HG03575 (cell line): ENCODE measurements around the gene USP10.

ENCODE experiments used
- ATAC-seq: cut with Tn5 transposase; IDR thresholded peaks from one replicate; pipeline ENCODE4 v1.9.1; 2021; ENCODE audit not compliant: unreplicated experiment, insufficient number of reproducible peaks, low FRiP score; ENCODE audit errors: extremely low read depth

Gene USP10, protein sequence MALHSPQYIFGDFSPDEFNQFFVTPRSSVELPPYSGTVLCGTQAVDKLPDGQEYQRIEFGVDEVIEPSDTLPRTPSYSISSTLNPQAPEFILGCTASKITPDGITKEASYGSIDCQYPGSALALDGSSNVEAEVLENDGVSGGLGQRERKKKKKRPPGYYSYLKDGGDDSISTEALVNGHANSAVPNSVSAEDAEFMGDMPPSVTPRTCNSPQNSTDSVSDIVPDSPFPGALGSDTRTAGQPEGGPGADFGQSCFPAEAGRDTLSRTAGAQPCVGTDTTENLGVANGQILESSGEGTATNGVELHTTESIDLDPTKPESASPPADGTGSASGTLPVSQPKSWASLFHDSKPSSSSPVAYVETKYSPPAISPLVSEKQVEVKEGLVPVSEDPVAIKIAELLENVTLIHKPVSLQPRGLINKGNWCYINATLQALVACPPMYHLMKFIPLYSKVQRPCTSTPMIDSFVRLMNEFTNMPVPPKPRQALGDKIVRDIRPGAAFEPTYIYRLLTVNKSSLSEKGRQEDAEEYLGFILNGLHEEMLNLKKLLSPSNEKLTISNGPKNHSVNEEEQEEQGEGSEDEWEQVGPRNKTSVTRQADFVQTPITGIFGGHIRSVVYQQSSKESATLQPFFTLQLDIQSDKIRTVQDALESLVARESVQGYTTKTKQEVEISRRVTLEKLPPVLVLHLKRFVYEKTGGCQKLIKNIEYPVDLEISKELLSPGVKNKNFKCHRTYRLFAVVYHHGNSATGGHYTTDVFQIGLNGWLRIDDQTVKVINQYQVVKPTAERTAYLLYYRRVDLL

GRCh38 chr16:84699712-84700445 lies at the start of gene USP10:
Gene USP10 (plus strand): TSS chr16:84700000. CDS start chr16:84700091, 91 bp downstream.
- ATAC-seq = no peak

DNA sequence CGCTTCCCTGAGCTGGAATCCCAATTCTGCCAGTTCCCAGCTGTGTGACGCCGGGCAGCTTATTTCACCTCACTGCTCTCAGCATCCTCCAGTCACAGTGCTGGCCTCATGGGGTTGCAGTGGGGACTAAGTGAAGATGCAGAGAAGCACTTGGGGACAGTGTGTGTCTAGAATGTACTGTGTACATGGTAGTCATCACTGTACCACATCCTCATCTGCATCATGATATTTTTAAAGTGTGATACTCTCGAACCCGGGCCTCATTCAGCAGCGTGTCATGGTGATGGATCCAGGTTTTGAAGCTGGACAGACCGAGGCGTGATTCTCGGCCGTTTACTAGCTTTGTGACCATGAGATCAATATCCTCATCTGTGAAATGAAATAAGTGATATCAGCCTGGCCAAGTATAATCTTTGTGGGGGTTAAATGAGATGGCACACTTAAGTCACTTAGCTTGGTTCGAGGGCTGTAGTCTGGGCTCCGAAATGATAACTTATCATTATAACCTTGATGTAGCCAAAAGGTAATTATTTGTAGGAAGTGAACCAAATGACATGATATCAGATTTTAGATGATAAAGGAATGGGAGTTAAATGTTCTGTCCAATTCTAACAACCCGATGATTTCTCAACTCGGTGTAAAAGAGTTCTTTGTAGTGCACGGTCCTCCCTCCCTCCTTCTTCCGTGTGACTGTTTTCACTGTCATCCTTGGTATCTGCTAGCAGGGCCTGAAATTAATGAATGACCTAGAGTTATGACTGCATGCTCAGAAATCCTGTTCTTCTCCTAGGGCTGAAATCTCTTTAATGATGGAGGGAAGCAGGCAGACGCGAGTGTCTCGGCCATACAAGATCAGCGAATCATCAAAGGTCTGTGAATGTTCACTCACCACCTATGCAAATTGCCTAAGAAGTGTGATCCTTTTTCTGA lies 49.5 kb upstream of the USP10 start:
- ATAC-seq = no peak

DNA sequence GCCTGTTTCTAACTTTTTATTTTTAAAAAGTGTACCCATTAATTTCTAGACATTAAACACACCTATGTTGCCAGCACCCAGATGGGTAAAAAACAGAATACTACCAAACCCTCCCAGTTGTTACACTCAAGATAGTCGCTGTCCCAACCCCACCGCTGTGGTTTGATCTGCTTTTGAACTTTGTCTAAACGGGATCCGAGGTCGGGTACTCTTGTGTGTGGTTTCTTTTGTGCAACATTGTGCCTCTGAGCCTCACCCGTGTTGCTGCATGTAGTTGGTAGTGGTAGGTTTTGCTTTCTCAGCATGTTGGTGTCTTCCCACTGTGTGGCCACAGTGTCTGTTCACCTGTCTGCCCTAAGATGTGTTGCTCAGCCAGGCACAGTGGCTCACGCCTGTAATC lies 47.2 kb upstream of the USP10 start:
- ATAC-seq = no peak

DNA sequence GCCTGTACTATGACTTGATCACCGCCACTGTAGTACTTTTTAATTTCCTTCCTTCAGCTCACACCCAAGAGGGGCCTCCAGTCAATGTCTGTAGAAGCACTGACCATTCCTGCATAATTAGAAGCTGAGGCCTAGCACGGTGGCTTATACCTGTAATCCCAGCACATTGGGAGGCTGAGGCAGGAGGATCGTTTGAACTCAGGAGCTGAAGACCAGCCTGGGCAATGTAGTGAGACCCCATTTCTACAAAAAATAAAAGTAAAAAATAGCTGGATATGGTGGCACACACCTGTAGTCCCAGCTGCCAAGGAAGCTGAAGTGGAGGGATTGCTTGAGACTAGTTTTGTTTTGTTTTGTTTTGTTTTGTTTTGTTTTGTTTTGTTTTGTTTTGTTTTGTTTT lies 45.6 kb upstream of the USP10 start:
- ATAC-seq = no peak

DNA sequence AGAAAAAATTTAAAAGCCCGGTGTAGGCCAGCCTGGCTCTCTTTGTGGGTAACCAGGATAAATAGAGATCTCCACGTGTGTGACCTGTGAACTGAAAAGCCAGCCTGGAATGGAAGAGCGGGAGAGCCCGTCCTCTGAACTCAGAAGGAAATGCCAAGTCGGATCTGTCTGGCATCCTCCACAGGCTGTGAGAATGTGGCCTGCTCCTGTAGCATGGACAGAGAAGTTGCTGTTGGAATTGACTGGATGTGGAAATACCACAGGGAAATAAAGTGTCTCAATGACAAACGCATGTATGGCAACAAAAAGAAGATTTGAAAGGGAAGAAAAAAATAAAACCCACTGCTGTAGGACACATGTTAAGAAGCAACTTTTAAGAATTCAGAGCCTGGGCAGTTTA lies 44.8 kb upstream of the USP10 start:
- no peak for ATAC-seq

- ATAC-seq = no peak
These were observed 43.2 kb upstream of the USP10 start for GRCh38 chr16:84656649-84657048.

DNA sequence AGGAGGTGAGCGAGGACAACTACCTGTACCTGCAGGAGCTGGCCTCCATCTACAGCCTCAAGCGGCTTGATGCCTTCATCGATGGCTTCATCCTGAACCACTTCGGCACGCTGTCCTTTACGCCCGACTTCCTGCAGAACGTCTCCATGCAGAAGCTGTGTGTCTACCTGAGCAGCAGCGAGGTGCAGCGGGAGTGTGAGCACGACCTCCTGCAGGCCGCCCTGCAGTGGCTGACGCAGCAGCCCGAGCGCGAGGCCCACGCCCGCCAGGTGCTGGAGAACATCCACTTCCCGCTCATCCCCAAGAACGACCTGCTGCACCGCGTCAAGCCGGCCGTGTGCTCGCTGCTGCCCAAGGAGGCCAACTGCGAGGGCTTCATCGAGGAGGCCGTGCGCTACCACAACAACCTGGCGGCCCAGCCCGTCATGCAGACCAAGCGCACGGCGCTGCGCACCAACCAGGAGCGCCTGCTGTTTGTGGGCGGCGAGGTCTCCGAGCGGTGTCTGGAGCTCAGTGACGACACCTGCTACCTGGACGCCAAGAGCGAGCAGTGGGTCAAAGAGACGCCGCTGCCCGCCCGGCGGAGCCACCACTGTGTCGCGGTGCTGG lies 42.5 kb upstream of the USP10 start:
- ATAC-seq = no peak

GRCh38 chr16:84658690-84659089 lies 41.1 kb upstream of the USP10 start:
- no peak for ATAC-seq

DNA sequence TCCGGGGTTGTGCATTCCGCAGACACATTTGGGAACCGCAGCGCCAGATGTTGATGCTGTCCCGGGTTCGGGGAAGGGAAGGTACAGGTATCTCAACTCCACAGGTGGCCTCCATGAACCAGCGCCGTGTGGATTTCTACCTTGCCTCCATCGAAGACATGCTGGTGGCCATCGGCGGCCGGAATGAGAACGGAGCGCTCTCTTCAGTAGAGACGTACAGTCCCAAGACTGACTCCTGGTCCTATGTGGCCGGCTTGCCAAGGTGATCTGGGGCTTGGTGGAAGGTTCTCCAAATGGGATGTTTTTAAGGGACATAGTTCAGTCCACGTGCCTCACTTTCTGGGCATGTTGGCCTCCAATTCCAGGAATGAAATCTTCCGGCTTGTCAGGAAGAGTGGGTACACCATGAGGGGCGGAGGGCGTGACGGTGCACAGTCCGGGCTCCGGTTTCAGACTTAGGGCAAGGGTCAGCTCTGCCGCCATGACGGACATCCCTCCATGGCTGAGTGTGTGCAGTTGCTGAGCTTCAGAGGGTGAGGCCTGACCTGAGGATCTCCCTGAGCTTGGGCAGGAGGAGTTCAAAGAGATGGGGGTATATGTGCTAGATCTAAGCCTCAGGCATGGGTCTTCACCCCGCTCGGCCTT lies 40.0 kb upstream of the USP10 start:
- ATAC-seq = no peak

GRCh38 chr16:84660973-84661372 lies 38.8 kb upstream of the USP10 start:
- no peak for ATAC-seq

GRCh38 chr16:84661418-84662060 lies 38.3 kb upstream of the USP10 start:
- no peak for ATAC-seq

GRCh38 chr16:84662471-84662870 lies 37.3 kb upstream of the USP10 start:
- no peak for ATAC-seq

- no peak for ATAC-seq
These were observed 36.2 kb upstream of the USP10 start for GRCh38 chr16:84663433-84664101.

GRCh38 chr16:84665359-84665758 lies 34.4 kb upstream of the USP10 start:
- no peak for ATAC-seq

DNA sequence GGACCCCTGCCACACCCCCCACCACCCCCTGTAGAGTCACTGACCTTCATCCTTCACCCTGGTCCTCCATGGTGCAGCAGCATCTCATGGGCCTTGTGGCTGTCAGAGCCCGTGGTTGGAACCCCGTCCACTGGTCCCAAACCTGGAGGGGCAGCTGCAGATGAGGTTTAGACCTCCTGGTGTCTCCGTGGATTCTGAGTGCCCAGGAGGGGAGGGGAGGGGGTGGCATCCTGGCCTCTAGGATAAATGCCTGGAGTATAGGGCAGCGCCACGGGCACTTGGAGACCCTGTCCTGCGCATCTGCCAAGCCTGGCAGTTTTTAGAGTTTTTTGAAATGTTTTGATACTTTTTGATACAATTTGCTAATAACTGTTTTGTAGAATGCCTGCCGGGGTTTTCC lies 34.0 kb upstream of the USP10 start:
- no peak for ATAC-seq

DNA sequence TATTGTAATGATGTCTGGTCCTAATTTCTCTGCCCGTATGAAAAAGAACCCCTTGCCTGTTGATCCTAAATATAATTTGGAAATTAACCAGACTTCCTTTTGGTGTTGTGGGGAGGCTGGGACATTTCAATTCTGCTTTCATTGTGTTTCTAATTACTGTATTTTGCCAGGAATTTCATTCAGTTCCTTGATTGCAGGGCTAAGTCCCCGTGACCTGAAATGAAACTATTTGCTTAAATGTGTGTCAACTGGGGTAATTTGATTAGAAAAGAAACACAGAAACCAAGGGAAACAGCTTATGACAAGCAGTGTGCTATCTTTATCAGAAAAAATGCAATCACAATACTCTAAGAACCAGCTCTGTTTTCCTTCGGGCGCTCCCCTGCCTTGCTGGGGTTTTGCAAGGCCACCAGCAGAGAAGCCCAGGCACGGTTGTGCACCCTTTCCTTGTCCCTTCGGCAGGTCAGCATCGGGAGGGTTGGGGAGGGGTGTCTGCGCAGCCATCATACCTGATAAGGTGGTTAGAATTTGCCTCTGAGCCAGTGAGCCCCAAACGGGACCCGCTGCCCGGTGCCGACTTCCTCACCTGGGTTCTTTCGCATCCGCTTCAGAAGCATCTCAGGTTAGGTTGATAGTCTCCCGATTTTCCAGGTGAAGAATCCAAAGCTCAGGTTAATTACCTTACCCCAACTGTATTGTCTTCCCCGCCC lies 32.0 kb upstream of the USP10 start:
- ATAC-seq = no peak
